WTC11 (cell line): ENCODE results near the gene FES. TPM values are rescaled to one million over a fixed set of nuclear protein-coding genes. Genes with fewer than 3 reads are reported as not detected.

Experiments used
- ATAC-seq: fragments of 200-7000 bp; cut with Tn5 transposase; 2 replicates; pipeline ENCODE4 v1.10.0; 2021; ENCODE audit warnings: mild to moderate bottlenecking, moderate library complexity
- CTCF ChIA-PET: fragments of 300-600 bp; sonication (Branson Sonifier 250); formaldehyde crosslinking; loops from one replicate; lab custom pipeline; 2021; ENCODE audit warnings: antibody characterized with exemption; lab: Charles Lee
- POLR2A ChIA-PET: fragments of 350-600 bp; sonication (Branson Sonifier 250); formaldehyde crosslinking; loops from one replicate; lab custom pipeline; 2021; ENCODE audit warnings: antibody characterized with exemption; lab: Charles Lee
- DNase-seq: peaks from one replicate; pipeline ENCODE4 v3.0.0; 2021; ENCODE audit warnings: low spot score
- H3K27ac Mint-ChIP-seq: 2 replicates; pipeline ENCODE4 v1.8.0; 2021; ENCODE audit warnings: mixed read lengths
- H3K27me3 Mint-ChIP-seq: 2 replicates; pipeline ENCODE4 v1.8.0; 2021; ENCODE audit warnings: low read depth, mild to moderate bottlenecking, moderate library complexity, mixed read lengths
- H3K36me3 Mint-ChIP-seq: 2 replicates; pipeline ENCODE4 v1.8.0; 2021; ENCODE audit warnings: mixed read lengths
- H3K4me1 Mint-ChIP-seq: 2 replicates; pipeline ENCODE4 v1.8.0; 2022; ENCODE audit warnings: mixed read lengths
- H3K4me3 Mint-ChIP-seq: 2 replicates; pipeline ENCODE4 v1.8.0; 2021; ENCODE audit warnings: mild to moderate bottlenecking, moderate library complexity, mixed read lengths
- H3K9me3 Mint-ChIP-seq: 2 replicates; pipeline ENCODE4 v1.8.0; 2021; ENCODE audit warnings: mixed read lengths
- AR ChIP-seq: fragments of 250-450 bp; sonication (Bioruptor Pico); IDR thresholded peaks from 2 replicates; pipeline ENCODE4 v1.9.0; 2021; ENCODE audit warnings: mild to moderate bottlenecking
- E2F4 ChIP-seq: sonication (generic); formaldehyde crosslinking; IDR thresholded peaks from 2 replicates; pipeline ENCODE4 v1.8.1; 2022; ENCODE audit warnings: low read depth, mild to moderate bottlenecking, moderate library complexity, missing genetic modification reagents, borderline replicate concordance
- E2F5 ChIP-seq: sonication (generic); formaldehyde crosslinking; IDR thresholded peaks from 2 replicates; pipeline ENCODE4 v1.8.1; 2022; ENCODE audit warnings: mild to moderate bottlenecking, moderate library complexity, missing genetic modification reagents
- ESRRA ChIP-seq: sonication (generic); formaldehyde crosslinking; IDR thresholded peaks from 2 replicates; pipeline ENCODE4 v1.8.1; 2022; ENCODE audit warnings: mild to moderate bottlenecking, missing genetic modification reagents, borderline replicate concordance
- ETV6 ChIP-seq: sonication (generic); formaldehyde crosslinking; IDR thresholded peaks from 2 replicates; pipeline ENCODE4 v1.8.1; 2022; ENCODE audit warnings: mild to moderate bottlenecking, missing genetic modification reagents
- FOXJ3 ChIP-seq: sonication (generic); formaldehyde crosslinking; IDR thresholded peaks from 2 replicates; pipeline ENCODE4 v1.9.0; 2021; ENCODE audit warnings: missing genetic modification reagents, mild to moderate bottlenecking, borderline replicate concordance
- JAZF1 ChIP-seq: fragments of 250-450 bp; sonication (Bioruptor Pico); IDR thresholded peaks from 2 replicates; pipeline ENCODE4 v1.9.0; 2021; ENCODE audit warnings: moderate library complexity, mild to moderate bottlenecking, inconsistent platforms
- MYBL2 ChIP-seq: sonication (generic); formaldehyde crosslinking; IDR thresholded peaks from 2 replicates; pipeline ENCODE4 v1.8.1; 2023; ENCODE audit warnings: mild to moderate bottlenecking, moderate library complexity, missing genetic modification reagents
- PRDM15 ChIP-seq: sonication (generic); formaldehyde crosslinking; IDR thresholded peaks from 2 replicates; pipeline ENCODE4 v1.8.0; 2022; ENCODE audit warnings: missing genetic modification reagents
- SP1 ChIP-seq: sonication (generic); formaldehyde crosslinking; conservative IDR thresholded peaks from 2 replicates; pipeline ENCODE4 v1.8.1; 2022; ENCODE audit warnings: missing genetic modification reagents
- TEAD1 ChIP-seq: sonication (generic); formaldehyde crosslinking; IDR thresholded peaks from 2 replicates; pipeline ENCODE4 v1.8.0; 2022; ENCODE audit warnings: mild to moderate bottlenecking, missing genetic modification reagents
- USF1 ChIP-seq: sonication (generic); formaldehyde crosslinking; IDR thresholded peaks from 2 replicates; pipeline ENCODE4 v1.8.0; 2022; ENCODE audit warnings: mild to moderate bottlenecking, missing genetic modification reagents
- ZBTB43 ChIP-seq: sonication (generic); formaldehyde crosslinking; IDR thresholded peaks from 2 replicates; pipeline ENCODE4 v1.8.1; 2023; ENCODE audit warnings: mild to moderate bottlenecking, missing genetic modification reagents
- ZMAT4 ChIP-seq: fragments of 250-450 bp; sonication (Bioruptor Pico); IDR thresholded peaks from 2 replicates; pipeline ENCODE4 v1.9.0; 2021; ENCODE audit warnings: mild to moderate bottlenecking
- ZNF121 ChIP-seq: sonication (generic); formaldehyde crosslinking; IDR thresholded peaks from 2 replicates; pipeline ENCODE4 v1.8.0; 2023; ENCODE audit warnings: missing genetic modification reagents
- ZNF138 ChIP-seq: sonication (generic); formaldehyde crosslinking; conservative IDR thresholded peaks from 2 replicates; pipeline ENCODE4 v1.8.1; 2022; ENCODE audit warnings: mild to moderate bottlenecking, moderate library complexity, missing genetic modification reagents
- ZNF232 ChIP-seq: sonication (generic); formaldehyde crosslinking; IDR thresholded peaks from 2 replicates; pipeline ENCODE4 v1.8.0; 2022; ENCODE audit warnings: mild to moderate bottlenecking, missing genetic modification reagents
- ZNF416 ChIP-seq: fragments of 250-450 bp; sonication (Bioruptor Pico); IDR thresholded peaks from 2 replicates; pipeline ENCODE4 v1.9.0; 2021; ENCODE audit warnings: mild to moderate bottlenecking, inconsistent platforms
- ZSCAN18 ChIP-seq: fragments of 250-450 bp; sonication (Bioruptor Pico); IDR thresholded peaks from 2 replicates; pipeline ENCODE4 v2.1.2; 2022; ENCODE audit warnings: mild to moderate bottlenecking, moderate library complexity
- total RNA-seq: library from RNA; stranded (reverse); gene quantifications from 3 replicates; pipeline ENCODE4 v1.2.3, GENCODE V29; 2021

The FES gene
- total RNA-seq, 1 experiment from 2014 or later: 10.0 TPM

GRCh38 chr15:90862964-90863778, 21.1 kb upstream of the FES start:
- ChIA-PET CTCF (interaction anchor here (0.9 to 1.4 kb wide), 4 partner anchors 21 to 215 kb away, joined by 3 to 6 read pairs (median 4); partner anchors contain the start of gene FES), POLR2A (no interaction called here)
- TF ChIP-seq E2F4 (CRISPR knock-in tag) (no peak), USF1 (CRISPR knock-in tag) (no peak), ZNF416 (CRISPR knock-in tag) (no peak), MYBL2 (CRISPR knock-in tag) (no peak), ESRRA (CRISPR knock-in tag) (no peak), PRDM15 (no peak), ZNF232 (no peak), JAZF1 (no peak), FOXJ3 (CRISPR knock-in tag) (no peak)
- H3K27me3 Mint-ChIP-seq: no peaks in the 10 kb centered on the region; the same call in 1 of the 2 replicates
- ATAC-seq (no peak), DNase-seq (no peak)
- peak overlapping the region; percentile 25; the same call in 1 of the 2 replicates for H3K27ac Mint-ChIP-seq
- H3K36me3 Mint-ChIP-seq: no peaks in the 10 kb centered on the region
- H3K9me3 Mint-ChIP-seq: no peaks in the 10 kb centered on the region
- H3K4me3 Mint-ChIP-seq: no peak overlapping the region
- peaks cover 18% of the 10 kb centered on the region for H3K4me1 Mint-ChIP-seq

- H3K36me3 Mint-ChIP-seq: no peaks in the 10 kb centered on the region
- no peaks in the 10 kb centered on the region for H3K9me3 Mint-ChIP-seq
- no peak overlapping the region for H3K4me3 Mint-ChIP-seq
- no peaks in the 10 kb centered on the region; the same call in 1 of the 2 replicates for H3K27me3 Mint-ChIP-seq
- ChIA-PET POLR2A (no interaction called here), CTCF (interaction anchor here (0.9 to 1.4 kb wide), 5 partner anchors 20 to 216 kb away, joined by 3 to 6 read pairs (median 3); partner anchors contain the start of genes FES and HDDC3)
- DNase-seq: no peak
- 0 out of 2 replicates have a peak overlapping the region, but pooled peaks have one; percentile 26 for H3K27ac Mint-ChIP-seq
- peaks cover 27% of the 10 kb centered on the region for H3K4me1 Mint-ChIP-seq
- no peak for ATAC-seq
- no peak for TF ChIP-seq ZBTB43 (CRISPR knock-in tag)
- TF ChIP-seq TEAD1: no peak
- TF ChIP-seq E2F5 (CRISPR knock-in tag): no peak
- no peak for TF ChIP-seq ZSCAN18 (CRISPR knock-in tag)
- no peak for TF ChIP-seq SP1
- no peak for TF ChIP-seq ETV6
- no peak for TF ChIP-seq ZNF121
- TF ChIP-seq ZMAT4 (CRISPR knock-in tag): no peak
- TF ChIP-seq ZNF138 (CRISPR knock-in tag): no peak
- TF ChIP-seq AR (CRISPR knock-in tag): no peak
These were observed 20.3 kb upstream of the FES start for GRCh38 chr15:90863987-90864386.
